HS-5 (cell line): ENCODE results near the gene SVEP1.
A peak's percentile ranks its signal among the peaks of the same experiment; 100 is the strongest.
"Not testable (repeated sequence)": the region's sequence is repeated elsewhere in the genome, so short reads cannot be mapped to it uniquely, and the experiment has no call there.

Experiments used
- DNase-seq: peaks from one replicate; pipeline ENCODE4 v3.0.0-alpha.2; 2012; ENCODE audit warnings: low read depth

Gene SVEP1

DNA sequence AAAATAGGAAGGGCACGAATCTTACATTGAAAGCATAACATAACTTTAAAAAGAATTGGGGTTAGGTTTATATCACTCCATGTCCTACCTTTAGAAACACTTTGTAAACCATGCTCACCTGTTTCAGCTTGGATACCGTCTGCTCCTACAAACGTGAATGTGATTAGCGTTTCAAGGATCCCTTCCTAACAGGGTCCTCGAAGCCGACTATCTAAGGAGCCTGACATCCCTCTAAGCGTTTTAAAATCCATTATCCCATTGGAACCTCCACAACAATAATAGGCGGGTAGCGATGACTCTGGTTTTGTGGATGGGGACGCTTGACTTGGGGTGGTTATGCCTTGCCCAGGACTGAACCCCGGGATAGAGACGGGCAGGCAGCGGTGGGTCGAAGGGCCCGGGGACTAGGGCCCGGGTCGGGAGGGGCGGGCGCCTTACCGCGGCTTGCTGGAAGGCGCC lies 937 bp downstream of the SVEP1 start:
- no peak for DNase-seq

DNA sequence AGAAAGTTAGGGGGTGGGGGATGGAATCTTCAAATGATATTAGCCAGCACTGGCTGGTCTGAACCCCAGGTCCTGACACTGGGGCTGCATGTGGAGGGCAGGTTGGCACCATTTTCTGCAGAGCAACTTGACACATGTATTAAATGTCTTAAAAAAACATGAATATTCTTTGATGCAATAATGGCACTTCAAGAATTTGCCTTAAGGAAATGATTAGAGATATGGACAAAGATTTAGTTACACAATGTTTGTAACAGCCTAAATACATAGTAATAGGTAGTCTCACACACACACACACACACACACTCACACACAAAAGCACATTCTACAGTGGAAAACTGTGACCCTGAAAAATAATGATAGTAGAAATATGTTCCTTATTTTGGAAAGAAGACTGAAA lies 3.6 kb downstream of the SVEP1 start:
- DNase-seq = no peak

DNA sequence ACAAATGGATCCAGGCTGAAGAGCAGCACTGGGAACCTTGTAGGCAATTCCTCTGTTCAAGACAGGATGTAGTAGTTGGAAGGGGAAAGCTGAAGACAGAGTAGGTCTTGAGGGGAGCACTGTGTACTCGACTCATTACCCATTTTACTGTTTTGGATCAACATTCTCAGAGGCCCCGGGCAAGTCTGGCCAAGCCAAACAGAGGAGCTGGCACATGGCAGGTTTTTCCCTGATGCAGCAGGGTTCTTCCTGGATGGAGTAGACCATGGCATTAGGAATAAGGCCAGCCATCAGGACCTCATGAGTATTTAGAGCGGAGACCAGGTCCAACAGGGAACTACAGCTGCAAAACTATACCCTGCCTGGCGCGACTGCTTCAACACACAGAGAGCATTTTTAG lies 4.4 kb downstream of the SVEP1 start:
- no peak for DNase-seq

DNA sequence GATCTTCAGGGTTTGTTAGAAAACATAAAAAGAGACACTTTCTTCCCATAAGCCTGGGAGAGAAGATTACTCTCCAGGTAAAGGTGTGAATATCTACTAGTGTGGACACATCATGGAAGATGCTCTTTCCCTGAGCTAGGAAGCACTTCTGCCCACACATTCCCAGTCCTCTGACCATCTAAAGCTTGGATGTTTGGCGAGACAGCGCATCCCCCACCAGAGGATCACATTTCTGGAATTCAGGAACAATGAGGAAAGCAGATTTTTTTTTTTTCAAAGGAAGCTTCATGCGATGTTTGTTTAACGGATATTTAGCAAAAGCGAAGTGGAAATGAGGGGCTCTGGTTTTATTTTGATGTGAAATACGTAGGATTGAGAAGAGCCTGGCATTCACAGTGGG lies 6.2 kb downstream of the SVEP1 start:
- no peak for DNase-seq

DNA sequence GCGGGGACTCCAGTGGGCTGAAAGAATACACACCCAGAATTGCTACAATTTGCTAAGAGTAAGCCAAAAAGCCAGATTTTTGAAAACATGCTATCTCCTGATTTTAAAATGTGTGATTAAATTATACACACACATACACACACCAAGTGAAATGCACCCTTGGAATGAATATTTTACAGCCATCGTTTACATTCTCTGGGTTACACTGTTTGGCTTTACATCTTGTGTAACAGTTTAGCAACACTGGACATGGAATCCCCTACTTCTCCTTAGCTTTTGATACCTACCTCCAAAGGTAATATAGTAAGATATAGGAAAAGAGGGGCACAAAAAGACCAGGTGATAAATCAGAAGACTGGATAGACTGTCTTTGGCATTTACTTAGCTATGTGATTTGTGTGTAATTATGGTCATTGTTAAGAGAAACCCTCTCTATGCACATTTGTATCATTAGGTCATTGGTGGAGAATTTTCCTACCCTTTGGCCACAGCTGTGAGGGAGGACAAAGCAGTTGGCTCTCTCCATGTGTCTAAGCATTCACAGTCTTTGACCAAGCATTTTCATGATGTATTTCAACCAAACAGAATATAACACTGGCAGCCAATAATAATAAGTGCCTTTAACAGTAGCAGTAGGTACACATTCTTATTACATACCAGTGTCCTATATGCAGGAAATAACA lies 7.6 kb downstream of the SVEP1 start:
- DNase-seq = no peak

DNA sequence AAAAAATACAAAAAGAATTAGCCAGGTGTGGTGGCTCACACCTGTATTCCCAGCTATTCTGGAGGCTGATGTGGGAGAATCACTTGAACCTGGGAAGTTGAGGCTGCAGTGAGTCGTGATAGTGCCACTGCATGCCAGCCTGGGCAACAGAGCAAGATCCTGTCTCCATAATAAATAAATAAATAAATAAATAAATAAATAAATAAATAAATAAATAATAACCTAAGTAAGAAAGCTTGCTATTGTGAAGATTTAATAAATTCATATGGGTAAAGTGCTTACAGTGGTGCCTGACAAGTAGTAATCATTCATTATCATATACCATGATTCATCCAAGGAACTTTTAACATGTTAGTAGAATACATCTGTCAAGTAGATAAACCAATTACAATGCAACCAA lies 13.4 kb downstream of the SVEP1 start:
- no peak for DNase-seq

DNA sequence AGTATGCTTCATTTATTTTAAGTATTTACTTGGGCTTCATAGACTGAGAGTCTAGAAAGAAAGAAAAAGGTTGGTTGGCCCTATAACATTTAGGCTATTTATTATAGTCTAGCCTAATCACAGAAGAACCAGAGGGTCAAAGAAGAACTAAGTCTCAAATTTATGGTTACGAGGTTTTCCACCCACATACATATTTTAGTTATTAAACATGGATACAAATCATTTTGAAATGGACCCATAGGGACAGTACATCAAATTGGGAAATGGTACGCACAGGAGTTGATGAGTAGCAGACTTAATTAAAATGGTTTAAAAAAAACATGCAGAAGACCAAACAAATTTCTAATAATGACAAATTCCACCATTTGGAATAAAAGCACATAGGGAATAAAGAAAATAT lies 17.7 kb downstream of the SVEP1 start:
- no peak for DNase-seq

DNA sequence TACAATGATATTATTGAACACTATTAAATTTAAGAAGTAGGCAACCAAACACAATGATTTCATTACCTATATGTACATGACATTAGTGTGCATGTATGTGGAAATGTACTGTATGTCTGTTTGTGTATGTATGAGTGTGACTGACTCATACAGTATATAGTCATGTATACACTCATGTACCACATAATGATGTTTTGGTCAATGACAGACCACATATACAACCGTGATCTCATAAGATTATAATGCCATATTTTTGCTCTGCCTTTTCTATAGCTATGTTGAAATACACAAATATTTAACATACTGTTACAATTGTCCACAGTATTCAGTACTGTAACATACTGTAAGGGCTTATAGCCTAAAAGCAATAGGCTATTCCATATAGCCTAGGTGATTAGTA lies 19.7 kb downstream of the SVEP1 start:
- peak; percentile 70 for DNase-seq

DNA sequence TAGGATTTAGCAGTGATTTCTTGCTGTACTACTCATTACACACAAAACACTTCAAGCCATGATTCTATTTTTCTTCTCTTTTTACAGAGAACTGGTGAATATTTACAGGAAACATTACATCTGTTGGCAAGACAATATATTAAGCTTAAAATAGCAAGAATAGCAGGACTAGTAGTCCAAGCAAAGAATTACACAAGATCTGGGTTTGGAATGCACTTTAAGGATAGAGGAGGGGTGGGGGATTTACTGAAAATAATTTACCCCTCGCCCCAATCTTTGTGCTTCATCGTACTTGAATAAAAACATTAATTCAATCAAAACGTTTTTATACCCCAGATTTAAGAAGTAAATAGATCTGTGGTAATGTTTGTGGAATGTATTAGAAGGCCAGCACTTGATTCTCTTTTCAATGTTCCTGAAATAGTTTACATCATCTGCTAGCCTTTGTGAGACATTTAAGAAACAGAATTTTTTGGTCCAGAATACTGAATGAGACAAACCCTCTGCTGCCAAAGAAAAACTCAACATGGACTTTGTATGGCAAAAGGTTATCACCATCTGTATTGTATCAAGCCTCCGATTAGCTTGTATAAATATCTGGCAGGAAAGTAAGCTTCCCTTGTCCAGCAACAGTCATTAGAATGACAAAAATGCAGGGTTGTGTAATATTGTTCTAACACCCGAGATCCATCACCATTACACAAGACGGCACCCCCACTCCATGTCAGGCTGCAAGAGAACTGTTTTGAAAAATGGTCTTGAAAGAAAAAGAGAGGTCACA lies 23.8 kb downstream of the SVEP1 start:
- DNase-seq = peak; percentile 75

DNA sequence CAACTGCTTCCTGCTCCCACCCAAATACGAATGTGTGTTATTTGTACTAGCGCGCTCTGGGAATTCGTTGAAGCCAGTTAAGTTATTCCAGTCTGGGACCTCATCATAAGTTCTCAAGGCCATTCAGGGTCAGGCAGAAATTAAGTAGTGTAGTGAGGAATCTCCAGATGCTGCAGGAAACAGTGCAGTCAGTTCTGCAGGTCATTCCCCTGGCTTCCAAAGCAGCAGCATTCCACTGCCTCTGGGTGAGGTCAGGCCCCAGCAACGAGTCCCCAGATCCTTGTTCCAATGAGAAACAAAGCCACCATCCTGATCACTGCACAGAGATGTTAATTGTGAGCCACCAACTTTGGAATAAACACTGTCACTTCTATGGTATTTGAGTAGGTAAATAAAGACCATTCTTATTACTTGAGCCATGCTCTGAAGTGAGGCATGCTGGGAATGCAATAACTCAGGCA lies 33.1 kb downstream of the SVEP1 start:
- no peak for DNase-seq

DNA sequence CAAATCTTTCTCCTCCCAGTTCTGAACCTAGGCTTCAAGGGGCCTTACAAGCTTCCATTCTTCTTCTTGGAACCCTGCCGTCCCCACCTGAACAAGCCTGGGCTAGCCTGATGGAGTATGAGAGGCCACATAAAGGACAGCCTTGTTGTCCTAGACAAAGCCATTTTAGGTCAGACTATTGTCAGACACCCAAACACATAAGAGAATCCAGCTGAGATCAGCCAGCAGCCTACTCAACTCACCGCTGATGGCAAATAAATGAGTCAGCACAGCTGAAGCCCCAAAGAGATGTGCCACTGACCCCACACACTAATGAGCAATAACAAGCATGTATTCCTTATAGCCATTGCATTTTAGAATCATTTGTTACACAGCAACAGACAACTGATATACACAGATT lies 33.8 kb downstream of the SVEP1 start:
- DNase-seq = no peak

DNA sequence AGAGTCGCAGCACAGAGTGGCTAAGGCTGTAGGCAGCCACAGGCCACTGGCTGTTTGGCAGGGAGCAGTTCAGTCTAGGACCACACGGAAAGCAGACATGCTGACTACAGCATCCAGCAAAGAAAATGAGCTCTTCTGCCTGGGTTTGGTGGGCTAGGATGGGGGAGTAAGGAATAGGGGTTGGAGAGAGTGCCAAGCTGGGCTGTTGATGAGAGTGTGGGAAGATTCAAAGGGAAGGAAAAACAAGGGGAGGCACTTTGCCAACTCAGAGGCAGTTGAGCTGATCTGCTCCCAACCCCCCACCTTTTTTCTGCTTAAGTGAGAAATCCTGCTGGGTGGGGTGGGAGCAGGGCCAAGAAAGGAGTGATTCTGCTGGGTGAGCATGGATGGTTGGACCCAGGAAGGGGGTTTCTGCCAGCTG lies 35.9 kb downstream of the SVEP1 start:
- DNase-seq = no peak

DNA sequence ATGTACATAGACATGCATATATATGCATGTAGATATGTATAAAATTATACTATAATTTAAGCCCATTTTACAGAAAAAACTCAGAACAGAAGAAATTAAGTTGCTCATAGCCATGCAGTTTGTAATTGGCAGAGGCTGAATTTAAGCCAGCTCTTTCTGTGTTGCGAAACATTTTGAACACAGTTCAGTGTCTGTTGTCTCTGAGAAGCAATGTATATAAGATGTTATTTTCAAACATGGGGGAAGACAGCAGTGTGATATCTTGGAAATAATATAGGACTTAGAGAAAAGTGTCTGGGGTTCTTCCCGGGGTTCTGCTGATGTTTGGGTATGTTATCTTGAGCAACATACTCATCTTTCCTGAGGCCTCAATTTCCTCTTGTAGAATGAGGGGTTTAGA lies 37.6 kb downstream of the SVEP1 start:
- no peak for DNase-seq

DNA sequence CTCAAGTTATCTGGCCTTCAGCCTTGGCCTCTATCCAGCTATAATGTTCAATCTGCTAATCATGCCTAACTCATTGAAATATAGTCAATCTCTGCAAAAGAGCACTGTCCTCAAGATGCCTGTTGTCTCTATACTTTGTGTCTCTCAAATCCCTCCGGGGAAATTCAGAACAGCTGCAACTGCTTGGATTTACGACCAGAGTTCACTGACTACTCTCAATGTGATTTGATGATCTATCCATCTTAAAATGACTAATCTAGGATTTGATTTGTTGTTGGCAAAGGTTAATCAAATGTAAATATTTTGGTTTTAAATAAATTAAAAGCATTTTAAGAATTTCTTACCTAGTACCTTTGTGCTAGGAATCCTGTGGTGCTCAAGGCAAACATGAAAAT lies 40.9 kb downstream of the SVEP1 start:
- DNase-seq = no peak

DNA sequence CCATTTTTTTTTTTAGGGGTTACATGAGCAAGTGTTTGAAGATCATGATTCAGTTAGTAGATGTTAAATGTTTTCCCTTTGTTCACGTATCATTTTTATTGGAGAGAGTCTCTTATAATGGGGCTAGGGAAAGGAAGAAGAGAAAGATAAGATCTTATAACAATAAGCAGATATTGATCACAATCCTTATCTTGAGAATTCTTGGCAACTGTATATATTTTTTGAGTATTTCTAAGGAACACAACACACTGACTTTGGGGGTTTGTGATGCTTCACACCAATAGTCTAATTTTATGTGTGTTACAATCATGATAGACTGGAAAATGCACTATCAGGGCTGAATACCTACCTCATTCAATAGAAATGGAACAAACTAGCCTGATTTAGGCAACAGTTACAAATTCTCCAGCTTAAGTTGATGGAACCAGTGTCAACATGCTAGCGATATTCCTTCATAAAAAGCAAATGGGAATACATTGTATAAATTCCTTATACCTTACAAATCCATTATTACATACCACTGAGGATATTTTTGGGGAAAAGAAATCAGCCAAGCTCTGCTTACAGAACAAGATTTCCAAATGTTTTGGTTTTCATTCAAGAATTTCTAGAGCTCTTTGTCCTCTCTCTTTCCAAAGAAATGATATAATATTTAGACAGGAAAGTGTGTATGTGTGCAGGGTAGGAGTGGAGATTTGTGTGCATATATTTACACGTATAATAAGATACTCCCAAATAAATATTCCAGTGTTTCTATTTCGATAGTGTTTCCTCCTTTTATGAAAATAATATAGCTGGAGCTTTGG lies 41.5 kb downstream of the SVEP1 start:
- DNase-seq = peak; percentile 47

DNA sequence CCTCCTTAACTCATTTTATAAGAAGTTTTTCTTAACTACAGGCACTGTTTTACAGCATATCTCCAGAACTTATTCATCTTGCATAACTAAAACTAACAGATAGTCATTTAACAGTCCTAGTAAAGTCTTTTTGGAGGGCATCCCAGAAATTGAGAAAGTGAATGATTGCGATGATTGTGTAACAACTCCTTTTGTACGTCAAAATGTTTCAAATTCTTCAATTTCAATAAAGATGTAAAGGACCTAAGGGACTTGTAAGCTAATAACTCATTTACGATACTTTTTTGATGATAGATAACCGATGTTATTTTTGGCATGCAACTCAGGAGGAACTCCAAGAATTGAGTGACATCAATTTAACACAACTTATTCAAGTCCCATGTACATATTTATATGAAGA lies 42.7 kb downstream of the SVEP1 start:
- peak; percentile 80 for DNase-seq

DNA sequence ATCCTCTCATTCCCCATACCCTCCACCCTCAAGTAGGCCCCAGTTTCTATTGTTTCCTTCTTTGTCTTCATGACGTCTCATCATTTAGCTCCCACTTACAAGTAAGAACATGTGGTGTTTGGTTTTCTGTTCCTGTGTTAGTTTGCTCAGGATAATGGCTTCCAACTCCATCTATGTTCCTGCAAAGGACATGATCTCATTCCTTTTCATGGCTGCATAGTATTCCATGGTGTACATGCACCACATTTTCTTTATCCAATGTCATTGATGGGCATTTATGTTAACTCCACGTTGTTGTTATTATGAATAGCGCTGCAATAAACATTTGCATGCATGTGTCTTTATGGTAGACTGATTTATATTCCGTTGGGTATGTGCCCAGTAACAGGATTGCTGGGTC lies 45.4 kb downstream of the SVEP1 start:
- DNase-seq = not testable (repeated sequence)

DNA sequence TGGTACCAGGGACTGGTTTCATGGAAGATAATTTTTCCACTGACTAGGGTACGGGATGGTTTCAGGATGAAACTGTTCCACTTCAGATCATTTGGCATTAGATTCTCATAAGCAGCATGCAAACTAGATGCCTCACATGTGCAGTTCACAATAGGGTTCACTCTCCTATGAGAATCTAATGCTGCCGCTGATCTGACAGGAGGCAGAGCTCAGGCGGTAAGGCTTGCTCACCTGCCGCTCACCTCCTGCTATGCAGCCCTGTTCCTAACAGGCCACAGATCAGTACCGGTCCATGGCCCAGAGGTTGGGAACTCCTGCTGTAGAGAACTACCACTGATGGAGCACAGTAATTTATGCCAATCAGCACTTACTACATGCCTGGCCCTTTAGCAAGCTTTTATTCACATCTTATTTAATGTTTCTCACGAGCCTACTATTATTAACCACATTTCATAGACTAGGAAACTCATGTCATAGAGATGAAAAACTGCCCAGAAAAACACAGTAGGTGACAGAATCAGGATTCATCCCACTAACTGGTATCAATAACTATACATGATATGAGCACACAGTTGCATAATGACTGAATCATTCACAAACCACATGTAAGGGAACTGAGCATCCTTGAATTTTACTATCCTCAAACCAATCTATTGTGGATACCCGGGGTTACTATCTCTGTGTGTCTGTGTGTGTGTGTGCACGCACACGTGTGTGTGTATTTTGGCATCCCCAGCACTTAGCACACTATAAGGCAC lies 46.5 kb downstream of the SVEP1 start:
- no peak for DNase-seq

DNA sequence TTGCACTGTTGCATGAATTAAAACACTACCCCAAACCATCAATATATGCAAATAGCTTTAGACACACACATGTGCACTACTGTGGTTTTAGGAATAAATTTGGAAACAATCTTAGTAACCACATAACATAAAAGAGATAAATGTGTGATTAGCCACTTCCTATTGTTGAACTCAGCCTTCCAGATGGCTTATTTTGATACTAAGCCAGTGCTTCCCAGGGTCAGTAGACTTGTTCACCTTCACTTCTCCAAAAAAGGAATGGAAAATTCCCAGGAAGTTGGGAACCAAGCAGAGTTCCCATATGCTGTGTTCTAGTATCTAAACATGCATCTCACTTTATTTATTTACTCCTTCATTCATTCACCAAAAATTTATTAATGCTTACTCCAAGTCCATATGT lies 47.8 kb downstream of the SVEP1 start:
- DNase-seq = peak; percentile 38

DNA sequence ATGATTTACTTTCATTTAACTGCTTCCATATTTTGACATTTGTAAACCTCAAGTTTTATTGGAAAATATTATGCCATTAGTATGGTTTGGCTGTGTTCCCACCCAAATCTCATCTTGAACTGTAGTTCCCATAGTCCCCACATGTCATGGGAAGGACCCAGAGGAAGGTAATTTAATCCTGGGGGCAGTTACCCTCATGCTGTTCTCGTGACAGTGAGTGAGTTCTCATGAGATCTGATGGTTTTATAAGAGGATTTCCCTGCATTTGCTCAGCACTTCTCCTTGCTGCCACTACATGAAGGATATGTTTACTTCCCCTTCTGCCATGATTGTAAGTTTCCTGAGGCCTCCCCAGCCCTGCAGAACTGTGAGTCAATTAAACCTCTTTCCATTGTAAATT lies 48.3 kb downstream of the SVEP1 start:
- DNase-seq = not testable (repeated sequence)

DNA sequence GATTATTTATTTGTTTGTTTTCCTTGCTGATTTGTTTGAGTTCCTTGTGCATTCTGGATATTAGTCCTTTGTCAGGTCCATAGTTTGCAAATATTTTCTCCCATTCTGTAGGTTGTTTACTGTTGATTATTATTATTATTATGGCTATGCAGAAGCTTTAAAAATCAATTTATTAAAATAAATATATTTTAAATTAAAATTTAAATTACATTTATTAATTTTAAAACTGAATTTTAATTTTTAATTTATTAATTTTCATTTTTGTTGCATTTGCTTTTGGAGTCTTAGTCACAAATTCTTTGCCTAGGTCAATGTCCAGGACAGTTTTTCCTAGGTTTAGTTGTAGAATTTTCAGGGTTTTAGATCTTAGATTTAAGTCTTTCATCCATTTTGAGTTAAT lies 50.9 kb downstream of the SVEP1 start:
- no peak for DNase-seq

DNA sequence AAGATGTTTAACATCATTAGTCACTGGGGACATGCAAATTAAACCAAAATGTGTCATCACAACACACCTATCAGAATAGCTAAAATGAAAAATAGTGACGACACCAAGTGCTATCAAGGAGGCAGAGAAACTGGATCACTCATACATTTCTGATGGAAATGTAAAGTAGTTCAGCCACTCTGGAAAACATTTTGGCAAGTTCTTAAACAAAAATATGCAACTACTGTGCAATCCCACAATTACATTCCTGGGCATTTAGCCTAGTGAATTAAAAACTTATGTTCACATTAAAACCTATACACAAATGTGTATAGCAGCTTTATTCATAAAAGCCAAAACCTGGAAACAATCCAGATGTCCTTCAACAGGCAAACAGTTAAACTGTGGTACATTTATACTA lies 53.1 kb downstream of the SVEP1 start:
- DNase-seq = peak; percentile 73
